Thoracic aorta (tissue), 2 donors: ENCODE data around the gene TNFRSF8. TPM values are rescaled to one million over a fixed set of nuclear protein-coding genes. Genes with fewer than 3 reads are reported as not detected.

Experiments
- ATAC-seq: fragments of 150-250 bp; one replicate; pipeline ENCODE4 v1.8.0; 2017; ENCODE audit warnings: low read depth; ENCODE audit not compliant: insufficient number of reproducible peaks, low FRiP score
- DNase-seq: peaks from one replicate; pipeline ENCODE4 v3.0.0-alpha.2; 2020; ENCODE audit warnings: low spot score
- H3K27ac ChIP-seq, 2 donors: fragments of 200-600 bp; sonication (generic); 1 replicate in 1 of 2; 2 replicates in 1 of 2; pipeline ENCODE4 v1.5.1; 2016; ENCODE audit warnings: mild to moderate bottlenecking in 2 of 2, moderate library complexity in 2 of 2
- H3K27me3 ChIP-seq: fragments of 200-600 bp; sonication (generic); replicated peaks from 2 replicates; pipeline ENCODE4 v1.6.0; 2016; ENCODE audit warnings: mild to moderate bottlenecking; ENCODE audit not compliant: insufficient read depth
- H3K36me3 ChIP-seq: fragments of 200-600 bp; sonication (generic); one replicate; pipeline ENCODE4 v1.5.1; 2016
- H3K4me1 ChIP-seq, 2 donors: fragments of 200-600 bp; sonication (generic); 1 replicate in 1 of 2; 2 replicates in 1 of 2; pipeline versions ENCODE4 v1.5.1 to v1.6.0; 2016; ENCODE audit warnings: low read depth in 2 of 2, mild to moderate bottlenecking in 1 of 2; ENCODE audit not compliant: control insufficient read depth in 1 of 2
- H3K4me3 ChIP-seq: fragments of 200-600 bp; sonication (generic); 2 replicates; pipeline ENCODE4 v1.5.1; 2016; ENCODE audit warnings: mild to moderate bottlenecking
- H3K9me3 ChIP-seq: fragments of 200-600 bp; sonication (generic); 2 replicates; pipeline ENCODE4 v1.5.1; 2016
- CTCF ChIP-seq: fragments of 200-600 bp; sonication (generic); IDR thresholded peaks from one replicate; pipeline ENCODE4 v1.5.1; 2019; ENCODE audit warnings: antibody characterized with exemption
- total RNA-seq, 2 donors: library from RNA; depleted of rRNA; stranded (reverse); fragments of >200 nt; gene quantifications; one replicate each; pipeline versions ENCODE4 v1.1.0 to v1.2.3, GENCODE V29; 2016

The TNFRSF8 gene
- total RNA-seq, 2 donors from 2014 or later: 0.49 to 0.54 TPM

GRCh38 chr1:12080773-12081556 is 17.9 kb downstream of the TNFRSF8 start:
- H3K27me3 ChIP-seq: no peaks in the 10 kb centered on the region
- no peak overlapping the region for H3K27ac ChIP-seq
- no peak overlapping the region for H3K4me3 ChIP-seq
- DNase-seq: no peak
- H3K9me3 ChIP-seq: peaks cover 4% of the 10 kb centered on the region
- no peak for ATAC-seq
- no peak for TF ChIP-seq CTCF
- no peaks in the 10 kb centered on the region for H3K36me3 ChIP-seq
- no peaks in the 10 kb centered on the region for H3K4me1 ChIP-seq

GRCh38 chr1:12081648-12082396 is 18.7 kb downstream of the TNFRSF8 start:
- no peak for TF ChIP-seq CTCF
- peaks cover 4% of the 10 kb centered on the region for H3K9me3 ChIP-seq
- no peak for DNase-seq
- no peak overlapping the region for H3K4me3 ChIP-seq
- no peaks in the 10 kb centered on the region for H3K27me3 ChIP-seq
- no peaks in the 10 kb centered on the region for H3K4me1 ChIP-seq
- H3K27ac ChIP-seq: no peak overlapping the region
- H3K36me3 ChIP-seq: no peaks in the 10 kb centered on the region
- no peak for ATAC-seq

GRCh38 chr1:12082988-12083387 is 19.9 kb downstream of the TNFRSF8 start:
- no peak for TF ChIP-seq CTCF
- ATAC-seq: no peak

GRCh38 chr1:12083766-12084165 is 20.7 kb downstream of the TNFRSF8 start:
- ATAC-seq (no peak), DNase-seq (no peak)
- TF ChIP-seq CTCF: no peak
- H3K27me3 ChIP-seq: no peaks in the 10 kb centered on the region
- no peaks in the 10 kb centered on the region for H3K36me3 ChIP-seq
- H3K27ac ChIP-seq: no peak overlapping the region
- H3K4me1 ChIP-seq: no peaks in the 10 kb centered on the region
- H3K4me3 ChIP-seq: no peak overlapping the region
- peaks cover 4% of the 10 kb centered on the region for H3K9me3 ChIP-seq

More at GRCh38 chr1:12082988-12083387, 19.9 kb downstream of the TNFRSF8 start:
- H3K27ac ChIP-seq: no peak overlapping the region
- DNase-seq: no peak
- H3K4me1 ChIP-seq: no peaks in the 10 kb centered on the region
- H3K36me3 ChIP-seq: no peaks in the 10 kb centered on the region
- no peak overlapping the region for H3K4me3 ChIP-seq
- H3K9me3 ChIP-seq: peaks cover 4% of the 10 kb centered on the region
- no peaks in the 10 kb centered on the region for H3K27me3 ChIP-seq

- Histone ChIP-seq H3K4me1 (no peaks in the 10 kb centered on the region), H3K36me3 (no peaks in the 10 kb centered on the region), H3K27ac (no peak overlapping the region), H3K4me3 (no peak overlapping the region), H3K27me3 (no peaks in the 10 kb centered on the region), H3K9me3 (peaks cover 4% of the 10 kb centered on the region)
- DNase-seq (no peak), ATAC-seq (no peak)
- no peak for TF ChIP-seq CTCF
Observed at GRCh38 chr1:12085643-12086260, 22.6 kb downstream of the TNFRSF8 start.
